Measurements from ENCODE around the gene LRP4. TPM values are rescaled to one million over a fixed set of nuclear protein-coding genes. Genes with fewer than 3 reads are reported as not detected.

The LRP4 gene
- total and polyA plus RNA-seq, 2 donors (not counting 1 experiment from before 2014, with no cell fraction given) = 1.3 to 2.9 TPM

- Histone ChIP-seq H3K4me2 (ENCODE audit: extremely low read depth, insufficient read depth, low read length) (no peak overlapping the region), H4K20me1 (ENCODE audit: control insufficient read depth, extremely low read depth, insufficient read depth, low read length) (no peaks in the 10 kb centered on the region), H3K36me3 (ENCODE audit: control insufficient read depth, insufficient read depth, low read length) (no peaks in the 10 kb centered on the region), H3K27ac (ENCODE audit: insufficient read depth, low read length) (no peak overlapping the region), H3K9me3 (ENCODE audit: control insufficient read depth, insufficient read depth, low read depth, low read length) (no peaks in the 10 kb centered on the region), H3K4me1 (ENCODE audit: control insufficient read depth, extremely low read depth, insufficient read depth, low read length) (peaks cover 10% of the 10 kb centered on the region), H3K4me3 (replicated peaks in 1 of 4; ENCODE audit: control extremely low read depth in 1 of 4, insufficient read depth in 1 of 4, low read depth in 3 of 4, low read length in 4 of 4) (no peak overlapping the region), H3K27me3 (ENCODE audit: control insufficient read depth, insufficient read depth, low read length) (no peaks in the 10 kb centered on the region), H3K79me2 (ENCODE audit: control insufficient read depth, insufficient read depth, low read length) (no peaks in the 10 kb centered on the region), H2AFZ (ENCODE audit: low read length) (no peak overlapping the region), H3K9ac (ENCODE audit: insufficient read depth, low read length) (no peak overlapping the region)
- no peak for TF ChIP-seq EZH2 (IDR thresholded peaks at IDR 0.05; ENCODE audit: low read length, missing control alignments)
- no peak for TF ChIP-seq CTCF (conservative IDR thresholded peaks at IDR 0.05 in 1 of 2, IDR thresholded peaks at IDR 0.05 in 1 of 2; ENCODE audit: low read depth in 1 of 2, low read length in 2 of 2)
- DNase-seq (ENCODE audit: low read depth in 2 of 2) = no peak
Observed at GRCh38 chr11:46868912-46869311, 49.4 kb downstream of the LRP4 start.

- Histone ChIP-seq H2AFZ (ENCODE audit: low read length) (peak overlapping the region; percentile 50), H3K4me1 (ENCODE audit: control insufficient read depth, extremely low read depth, insufficient read depth, low read length) (peaks cover 10% of the 10 kb centered on the region), H3K36me3 (ENCODE audit: control insufficient read depth, insufficient read depth, low read length) (no peaks in the 10 kb centered on the region), H3K9ac (ENCODE audit: insufficient read depth, low read length) (no peak overlapping the region), H3K27ac (ENCODE audit: insufficient read depth, low read length) (no peak overlapping the region), H3K4me2 (ENCODE audit: extremely low read depth, insufficient read depth, low read length) (peak overlapping the region; percentile 21), H3K4me3 (replicated peaks in 1 of 4; ENCODE audit: control extremely low read depth in 1 of 4, insufficient read depth in 1 of 4, low read depth in 3 of 4, low read length in 4 of 4) (no peak overlapping the region), H4K20me1 (ENCODE audit: control insufficient read depth, extremely low read depth, insufficient read depth, low read length) (no peaks in the 10 kb centered on the region), H3K9me3 (ENCODE audit: control insufficient read depth, insufficient read depth, low read depth, low read length) (no peaks in the 10 kb centered on the region), H3K27me3 (ENCODE audit: control insufficient read depth, insufficient read depth, low read length) (no peaks in the 10 kb centered on the region), H3K79me2 (ENCODE audit: control insufficient read depth, insufficient read depth, low read length) (no peaks in the 10 kb centered on the region)
- peak; percentile 80 to 85 for DNase-seq (ENCODE audit: low read depth in 2 of 2)
- TF ChIP-seq CTCF (conservative IDR thresholded peaks at IDR 0.05 in 1 of 2, IDR thresholded peaks at IDR 0.05 in 1 of 2; ENCODE audit: low read depth in 1 of 2, low read length in 2 of 2) (no peak), EZH2 (IDR thresholded peaks at IDR 0.05; ENCODE audit: low read length, missing control alignments) (no peak)
Observed at GRCh38 chr11:46865340-46865739, 53.0 kb downstream of the LRP4 start.

GRCh38 chr11:46860218-46860617 lies 58.1 kb downstream of the LRP4 start:
- no peaks in the 10 kb centered on the region for H3K79me2 ChIP-seq (ENCODE audit: control insufficient read depth, insufficient read depth, low read length)
- H2AFZ ChIP-seq (ENCODE audit: low read length) = no peak overlapping the region
- no peak overlapping the region for H3K9ac ChIP-seq (ENCODE audit: insufficient read depth, low read length)
- TF ChIP-seq EZH2 (IDR thresholded peaks at IDR 0.05; ENCODE audit: low read length, missing control alignments) (no peak), CTCF (conservative IDR thresholded peaks at IDR 0.05 in 1 of 2, IDR thresholded peaks at IDR 0.05 in 1 of 2; ENCODE audit: low read depth in 1 of 2, low read length in 2 of 2) (no peak)
- H3K27ac ChIP-seq (ENCODE audit: insufficient read depth, low read length) = no peak overlapping the region
- no peaks in the 10 kb centered on the region for H4K20me1 ChIP-seq (ENCODE audit: control insufficient read depth, extremely low read depth, insufficient read depth, low read length)
- H3K9me3 ChIP-seq (ENCODE audit: control insufficient read depth, insufficient read depth, low read depth, low read length) = no peaks in the 10 kb centered on the region
- H3K4me2 ChIP-seq (ENCODE audit: extremely low read depth, insufficient read depth, low read length) = no peak overlapping the region
- DNase-seq (ENCODE audit: low read depth in 2 of 2) = no peak
- H3K36me3 ChIP-seq (ENCODE audit: control insufficient read depth, insufficient read depth, low read length) = no peaks in the 10 kb centered on the region
- H3K27me3 ChIP-seq (ENCODE audit: control insufficient read depth, insufficient read depth, low read length) = no peaks in the 10 kb centered on the region
- H3K4me3 ChIP-seq (replicated peaks in 1 of 4; ENCODE audit: control extremely low read depth in 1 of 4, insufficient read depth in 1 of 4, low read depth in 3 of 4, low read length in 4 of 4) = no peak overlapping the region
- peaks cover 3% of the 10 kb centered on the region for H3K4me1 ChIP-seq (ENCODE audit: control insufficient read depth, extremely low read depth, insufficient read depth, low read length)
